Fibroblast of mammary gland (primary cell): ENCODE data around the gene NPBWR2.

ENCODE experiments used
- DNase-seq: peaks from one replicate; pipeline ENCODE4 v3.0.0-alpha.2; 2010; ENCODE audit warnings: low read depth
- H3K4me3 ChIP-seq: 2 replicates; pipeline ENCODE4 v1.5.1; 2011; ENCODE audit warnings: low read depth, mild to moderate bottlenecking, low read length, moderate library complexity; ENCODE audit not compliant: control insufficient read depth
- CTCF ChIP-seq: conservative IDR thresholded peaks from 2 replicates; pipeline ENCODE4 v1.5.1; 2011; ENCODE audit warnings: low read depth, low read length, inconsistent platforms; ENCODE audit not compliant: control insufficient read depth, insufficient read depth

The NPBWR2 gene

GRCh38 chr20:64109831-64110391, 2.5 kb upstream of the NPBWR2 start:
- no peak for DNase-seq
- TF ChIP-seq CTCF = no peak
- H3K4me3 ChIP-seq = no peak overlapping the region

- no peak for TF ChIP-seq CTCF
- no peak overlapping the region for H3K4me3 ChIP-seq
- no peak for DNase-seq
These were observed 1.6 kb upstream of the NPBWR2 start for GRCh38 chr20:64108731-64109681.

- no peak for DNase-seq
- TF ChIP-seq CTCF = no peak
- no peak overlapping the region for H3K4me3 ChIP-seq
These were observed 532 bp upstream of the NPBWR2 start for GRCh38 chr20:64107736-64108457.

- H3K4me3 ChIP-seq = no peak overlapping the region
- no peak for TF ChIP-seq CTCF
- no peak for DNase-seq
These were observed 867 bp downstream of the NPBWR2 start for GRCh38 chr20:64106435-64106961.

GRCh38 chr20:64105846-64106434, 1.4 kb downstream of the NPBWR2 start:
- no peak for TF ChIP-seq CTCF
- no peak for DNase-seq

More at GRCh38 chr20:64105846-64106434, 1.4 kb downstream of the NPBWR2 start:
- no peak overlapping the region for H3K4me3 ChIP-seq
